ENCODE measurements around the gene SNAPC2.

The SNAPC2 gene

DNA sequence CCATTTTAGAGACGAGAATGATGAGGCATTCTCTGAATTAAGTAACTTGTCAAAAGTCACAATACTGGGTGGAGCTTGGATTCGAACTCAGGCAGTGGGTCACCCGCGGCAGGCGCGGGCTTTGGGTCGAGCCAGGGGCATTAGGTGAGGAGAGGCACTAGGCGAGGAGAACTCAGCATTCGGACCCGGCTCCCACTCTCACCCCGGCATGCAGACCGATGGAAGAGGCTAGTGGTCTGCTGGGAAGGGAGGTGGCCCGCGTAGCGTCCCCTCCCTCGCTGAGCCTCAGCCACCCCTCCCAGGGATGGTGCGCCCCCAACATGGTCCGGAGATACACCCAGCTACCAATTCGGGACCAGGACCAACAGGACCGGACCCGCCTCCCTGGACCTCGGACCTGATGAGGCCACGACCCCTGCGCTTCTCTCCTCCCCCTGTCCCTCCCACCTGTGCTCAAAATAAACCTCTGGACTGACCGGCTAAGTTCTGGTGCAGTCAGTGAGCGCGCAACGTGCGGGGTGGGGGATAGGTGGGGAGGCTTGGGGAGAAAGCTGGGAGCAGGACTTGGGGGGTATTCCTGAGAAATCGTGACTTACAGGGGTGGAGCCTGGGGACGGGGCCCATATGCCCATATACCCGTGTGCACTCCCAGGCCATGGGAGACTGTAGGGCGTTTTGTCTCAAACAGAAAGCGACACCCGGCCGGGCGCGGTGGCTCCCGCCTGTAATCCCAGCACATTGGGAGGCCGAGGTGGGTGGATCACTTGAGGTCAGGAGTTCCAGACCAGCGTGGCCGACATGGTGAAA is 1.3 kb upstream of the SNAPC2 start:
- TF ChIP-seq, protein P1, sequence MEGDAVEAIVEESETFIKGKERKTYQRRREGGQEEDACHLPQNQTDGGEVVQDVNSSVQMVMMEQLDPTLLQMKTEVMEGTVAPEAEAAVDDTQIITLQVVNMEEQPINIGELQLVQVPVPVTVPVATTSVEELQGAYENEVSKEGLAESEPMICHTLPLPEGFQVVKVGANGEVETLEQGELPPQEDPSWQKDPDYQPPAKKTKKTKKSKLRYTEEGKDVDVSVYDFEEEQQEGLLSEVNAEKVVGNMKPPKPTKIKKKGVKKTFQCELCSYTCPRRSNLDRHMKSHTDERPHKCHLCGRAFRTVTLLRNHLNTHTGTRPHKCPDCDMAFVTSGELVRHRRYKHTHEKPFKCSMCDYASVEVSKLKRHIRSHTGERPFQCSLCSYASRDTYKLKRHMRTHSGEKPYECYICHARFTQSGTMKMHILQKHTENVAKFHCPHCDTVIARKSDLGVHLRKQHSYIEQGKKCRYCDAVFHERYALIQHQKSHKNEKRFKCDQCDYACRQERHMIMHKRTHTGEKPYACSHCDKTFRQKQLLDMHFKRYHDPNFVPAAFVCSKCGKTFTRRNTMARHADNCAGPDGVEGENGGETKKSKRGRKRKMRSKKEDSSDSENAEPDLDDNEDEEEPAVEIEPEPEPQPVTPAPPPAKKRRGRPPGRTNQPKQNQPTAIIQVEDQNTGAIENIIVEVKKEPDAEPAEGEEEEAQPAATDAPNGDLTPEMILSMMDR (conservative IDR thresholded peaks at IDR 0.05; ENCODE audit: control insufficient read depth, insufficient read depth, low read depth, low read length): no peak
- H3K4me3 ChIP-seq (ENCODE audit: control insufficient read depth, low read depth, low read length): no peak overlapping the region
- DNase-seq (ENCODE audit: low read depth): no peak

DNA sequence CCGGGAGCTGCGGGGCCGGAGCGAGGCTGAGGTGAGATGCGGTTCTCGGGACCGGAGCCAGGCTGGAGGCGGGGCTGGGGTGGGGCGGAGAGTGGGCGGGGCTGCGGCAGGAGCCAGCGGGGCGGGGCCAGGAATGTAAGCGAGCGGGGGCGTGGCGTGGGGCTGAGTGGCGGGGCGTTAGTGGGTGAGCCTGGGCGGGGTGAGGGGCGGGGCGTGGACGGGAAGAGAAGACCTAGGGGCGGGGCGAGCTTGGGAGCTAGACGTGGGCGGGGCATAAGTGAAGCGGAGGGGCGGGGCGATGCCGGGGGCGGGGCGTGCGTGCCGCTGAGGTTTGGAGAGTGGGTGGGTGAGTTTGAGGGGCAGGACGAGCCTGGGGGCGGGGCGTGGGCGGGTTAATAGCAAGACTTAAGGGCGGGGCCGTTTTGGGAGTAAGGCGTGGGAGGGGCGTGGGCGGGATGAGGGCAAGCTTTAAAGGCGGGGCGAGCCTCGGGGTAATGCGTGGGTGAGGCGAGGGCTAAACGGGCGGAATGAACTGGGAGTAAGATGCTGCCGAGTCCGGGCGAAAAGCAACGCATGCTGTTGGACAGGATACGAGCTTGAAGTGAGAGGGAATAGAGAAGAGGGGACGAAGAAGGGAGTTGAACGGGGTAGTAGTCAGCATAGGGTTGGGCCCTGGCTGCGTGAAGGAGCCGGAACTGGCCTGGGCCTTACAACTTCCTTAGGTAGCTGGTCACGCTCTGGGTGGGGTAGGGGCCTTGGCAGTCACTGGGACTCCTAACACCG is 572 bp downstream of the SNAPC2 start:
- TF ChIP-seq, protein P1 (conservative IDR thresholded peaks at IDR 0.05; ENCODE audit: control insufficient read depth, insufficient read depth, low read depth, low read length): no peak
- peak; percentile 94 for DNase-seq (ENCODE audit: low read depth)
- peak overlapping the region; percentile 64 for H3K4me3 ChIP-seq (ENCODE audit: control insufficient read depth, low read depth, low read length)

- no peak for DNase-seq (ENCODE audit: low read depth)
- TF ChIP-seq, protein P1 (conservative IDR thresholded peaks at IDR 0.05; ENCODE audit: control insufficient read depth, insufficient read depth, low read depth, low read length): no peak
- peak overlapping the region; percentile 64 for H3K4me3 ChIP-seq (ENCODE audit: control insufficient read depth, low read depth, low read length)
Observed at GRCh38 chr19:7921302-7921966, 1.3 kb downstream of the SNAPC2 start.

- H3K4me3 ChIP-seq (ENCODE audit: control insufficient read depth, low read depth, low read length): peak overlapping the region; percentile 64
- TF ChIP-seq, protein P1 (conservative IDR thresholded peaks at IDR 0.05; ENCODE audit: control insufficient read depth, insufficient read depth, low read depth, low read length): no peak
- DNase-seq (ENCODE audit: low read depth): no peak
Observed at GRCh38 chr19:7921967-7922835, 2.1 kb downstream of the SNAPC2 start.

GRCh38 chr19:7922836-7923195 is 2.7 kb downstream of the SNAPC2 start:
- DNase-seq (ENCODE audit: low read depth): no peak
- TF ChIP-seq, protein P1 (conservative IDR thresholded peaks at IDR 0.05; ENCODE audit: control insufficient read depth, insufficient read depth, low read depth, low read length): no peak
- H3K4me3 ChIP-seq (ENCODE audit: control insufficient read depth, low read depth, low read length): no peak overlapping the region

Measured in fibroblast of mammary gland (primary cell).